ENCODE measurements around the gene DIP2A.

DNA sequence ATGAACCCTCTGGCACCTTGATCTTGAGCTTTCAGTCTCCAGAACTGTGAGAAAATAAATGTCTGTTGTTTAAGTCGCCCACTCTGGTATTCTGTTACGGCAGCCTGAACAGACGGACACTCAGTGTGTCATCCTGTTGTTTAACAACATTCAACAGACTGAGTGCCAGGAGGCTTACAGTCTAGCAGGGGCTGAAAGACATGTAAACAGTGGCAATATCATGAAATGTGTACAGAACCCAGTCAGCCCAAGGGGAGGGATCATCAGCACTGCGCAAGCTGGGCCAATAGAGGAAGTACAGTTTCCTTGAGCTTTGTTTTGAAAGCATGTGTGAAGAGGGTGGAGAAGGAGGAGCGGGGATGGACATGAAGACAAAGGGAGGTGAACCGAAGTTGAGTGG lies 13.6 kb downstream of the DIP2A start:
- TF ChIP-seq POLR2A (IDR thresholded peaks at IDR 0.05): no peak
- TF ChIP-seq, protein P1, sequence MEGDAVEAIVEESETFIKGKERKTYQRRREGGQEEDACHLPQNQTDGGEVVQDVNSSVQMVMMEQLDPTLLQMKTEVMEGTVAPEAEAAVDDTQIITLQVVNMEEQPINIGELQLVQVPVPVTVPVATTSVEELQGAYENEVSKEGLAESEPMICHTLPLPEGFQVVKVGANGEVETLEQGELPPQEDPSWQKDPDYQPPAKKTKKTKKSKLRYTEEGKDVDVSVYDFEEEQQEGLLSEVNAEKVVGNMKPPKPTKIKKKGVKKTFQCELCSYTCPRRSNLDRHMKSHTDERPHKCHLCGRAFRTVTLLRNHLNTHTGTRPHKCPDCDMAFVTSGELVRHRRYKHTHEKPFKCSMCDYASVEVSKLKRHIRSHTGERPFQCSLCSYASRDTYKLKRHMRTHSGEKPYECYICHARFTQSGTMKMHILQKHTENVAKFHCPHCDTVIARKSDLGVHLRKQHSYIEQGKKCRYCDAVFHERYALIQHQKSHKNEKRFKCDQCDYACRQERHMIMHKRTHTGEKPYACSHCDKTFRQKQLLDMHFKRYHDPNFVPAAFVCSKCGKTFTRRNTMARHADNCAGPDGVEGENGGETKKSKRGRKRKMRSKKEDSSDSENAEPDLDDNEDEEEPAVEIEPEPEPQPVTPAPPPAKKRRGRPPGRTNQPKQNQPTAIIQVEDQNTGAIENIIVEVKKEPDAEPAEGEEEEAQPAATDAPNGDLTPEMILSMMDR (IDR thresholded peaks at IDR 0.05): no peak
